CD4-positive, alpha-beta T cell treated with Interleukin-17A for 1 hour (primary cell): ENCODE measurements around the gene LRP1B.
"Not testable (repeated sequence)": the region's sequence is repeated elsewhere in the genome, so short reads cannot be mapped to it uniquely, and the experiment has no call there.

ENCODE experiments used
- DNase-seq: peaks from one replicate; pipeline ENCODE4 v3.0.0-alpha.2; 2020

Gene LRP1B

GRCh38 chr2:140356697-140357096 lies 1774.1 kb downstream of the LRP1B start:
- no peak for DNase-seq

- DNase-seq: no peak
Measured at GRCh38 chr2:140355511-140356090, 1775.2 kb downstream of the LRP1B start.

- DNase-seq: no peak
Measured at GRCh38 chr2:140354544-140354943, 1776.3 kb downstream of the LRP1B start.

GRCh38 chr2:140353541-140353940 lies 1777.3 kb downstream of the LRP1B start:
- DNase-seq: no peak

- no peak for DNase-seq
Measured at GRCh38 chr2:140351692-140352091, 1779.1 kb downstream of the LRP1B start.

GRCh38 chr2:140349695-140350094 lies 1781.1 kb downstream of the LRP1B start:
- DNase-seq: no peak

GRCh38 chr2:140348826-140349225 lies 1782.0 kb downstream of the LRP1B start:
- no peak for DNase-seq

GRCh38 chr2:140344838-140345237 lies 1786.0 kb downstream of the LRP1B start:
- no peak for DNase-seq

- DNase-seq: not testable (repeated sequence)
Measured at GRCh38 chr2:140344266-140344665, 1786.5 kb downstream of the LRP1B start.

GRCh38 chr2:140338795-140339194 lies 1792.0 kb downstream of the LRP1B start:
- DNase-seq: no peak

- no peak for DNase-seq
Measured at GRCh38 chr2:140337061-140337460, 1793.8 kb downstream of the LRP1B start.

GRCh38 chr2:140316345-140316744 lies 1814.5 kb downstream of the LRP1B start:
- no peak for DNase-seq

- DNase-seq: no peak
Measured at GRCh38 chr2:140311905-140312304, 1818.9 kb downstream of the LRP1B start.

GRCh38 chr2:140308706-140309105 lies 1822.1 kb downstream of the LRP1B start:
- DNase-seq: no peak

GRCh38 chr2:140307532-140307931 lies 1823.3 kb downstream of the LRP1B start:
- DNase-seq: no peak

GRCh38 chr2:140295767-140296166 lies 1835.0 kb downstream of the LRP1B start:
- DNase-seq: no peak

- DNase-seq: no peak
Measured at GRCh38 chr2:140288726-140289125, 1842.1 kb downstream of the LRP1B start.

GRCh38 chr2:140288213-140288612 lies 1842.6 kb downstream of the LRP1B start:
- no peak for DNase-seq

GRCh38 chr2:140286377-140286776 lies 1844.4 kb downstream of the LRP1B start:
- no peak for DNase-seq

- not testable (repeated sequence) for DNase-seq
Measured at GRCh38 chr2:140277344-140277743, 1853.5 kb downstream of the LRP1B start.

GRCh38 chr2:140276661-140277060 lies 1854.2 kb downstream of the LRP1B start:
- no peak for DNase-seq

- no peak for DNase-seq
Measured at GRCh38 chr2:140275427-140275826, 1855.4 kb downstream of the LRP1B start.

GRCh38 chr2:140274891-140275290 lies 1855.9 kb downstream of the LRP1B start:
- DNase-seq: no peak

- no peak for DNase-seq
Measured at GRCh38 chr2:140273958-140274357, 1856.9 kb downstream of the LRP1B start.

GRCh38 chr2:140273408-140273807 lies 1857.4 kb downstream of the LRP1B start:
- DNase-seq: no peak

- no peak for DNase-seq
Measured at GRCh38 chr2:140270224-140270623, 1860.6 kb downstream of the LRP1B start.
